DMS114 treated with DMSO at 0.1 percent for 48 hours (cell line): ENCODE results near the gene POU5F2.

ENCODE experiments used
- DNase-seq: peaks from one replicate; lab custom pipeline; 2025; ENCODE audit not compliant: unreplicated experiment; lab: John Stamatoyannopoulos, UW

POU5F2 gene

GRCh38 chr5:93741136-93741811 lies at the start of gene POU5F2:
POU5F2 (minus strand) TSS chr5:93741600; CDS start chr5:93741563, 37 bp downstream.
- no peak for DNase-seq

- no peak for DNase-seq
Measured at GRCh38 chr5:93790401-93790800, 49.0 kb upstream of the POU5F2 start.

GRCh38 chr5:93789173-93790067 lies 48.0 kb upstream of the POU5F2 start:
- DNase-seq: no peak

GRCh38 chr5:93787598-93787997 lies 46.2 kb upstream of the POU5F2 start:
- DNase-seq: no peak

- no peak for DNase-seq
Measured at GRCh38 chr5:93785475-93785874, 44.1 kb upstream of the POU5F2 start.

GRCh38 chr5:93782978-93783377 lies 41.6 kb upstream of the POU5F2 start:
- DNase-seq: no peak

GRCh38 chr5:93777620-93778019 lies 36.2 kb upstream of the POU5F2 start:
- no peak for DNase-seq

- no peak for DNase-seq
Measured at GRCh38 chr5:93756372-93756771, 15.0 kb upstream of the POU5F2 start.

- no peak for DNase-seq
Measured at GRCh38 chr5:93755716-93756115, 14.3 kb upstream of the POU5F2 start.

- no peak for DNase-seq
Measured at GRCh38 chr5:93748875-93749397, 7.5 kb upstream of the POU5F2 start.

GRCh38 chr5:93746406-93747056 lies 5.1 kb upstream of the POU5F2 start:
- no peak for DNase-seq

- DNase-seq: no peak
Measured at GRCh38 chr5:93736284-93736683, 5.1 kb downstream of the POU5F2 start.

GRCh38 chr5:93735378-93735777 lies 6.0 kb downstream of the POU5F2 start:
- no peak for DNase-seq

- no peak for DNase-seq
Measured at GRCh38 chr5:93731987-93732386, 9.4 kb downstream of the POU5F2 start.

- no peak for DNase-seq
Measured at GRCh38 chr5:93726595-93726994, 14.8 kb downstream of the POU5F2 start.

GRCh38 chr5:93724791-93725190 lies 16.6 kb downstream of the POU5F2 start:
- no peak for DNase-seq

- DNase-seq: no peak
Measured at GRCh38 chr5:93723681-93724080, 17.7 kb downstream of the POU5F2 start.

- DNase-seq: no peak
Measured at GRCh38 chr5:93723005-93723404, 18.4 kb downstream of the POU5F2 start.

GRCh38 chr5:93722588-93722987 lies 18.8 kb downstream of the POU5F2 start:
- DNase-seq: no peak

GRCh38 chr5:93721511-93721910 lies 19.9 kb downstream of the POU5F2 start:
- no peak for DNase-seq

- no peak for DNase-seq
Measured at GRCh38 chr5:93721071-93721470, 20.3 kb downstream of the POU5F2 start.

GRCh38 chr5:93717162-93717561 lies 24.2 kb downstream of the POU5F2 start:
- no peak for DNase-seq
